HG02943 (cell line): Measurements from ENCODE around the gene FYCO1.

Experiments used
- ATAC-seq: cut with Tn5 transposase; IDR thresholded peaks from one replicate; pipeline ENCODE4 v1.9.1; 2021; ENCODE audit warnings: mild to moderate bottlenecking, low read depth, moderate library complexity; ENCODE audit not compliant: unreplicated experiment

Gene FYCO1

GRCh38 chr3:45985532-45986302, 9.9 kb downstream of the FYCO1 start:
- ATAC-seq: no peak

GRCh38 chr3:45984331-45985312, 11.0 kb downstream of the FYCO1 start:
- ATAC-seq: no peak

GRCh38 chr3:45983770-45984169, 11.9 kb downstream of the FYCO1 start:
- ATAC-seq: no peak

DNA sequence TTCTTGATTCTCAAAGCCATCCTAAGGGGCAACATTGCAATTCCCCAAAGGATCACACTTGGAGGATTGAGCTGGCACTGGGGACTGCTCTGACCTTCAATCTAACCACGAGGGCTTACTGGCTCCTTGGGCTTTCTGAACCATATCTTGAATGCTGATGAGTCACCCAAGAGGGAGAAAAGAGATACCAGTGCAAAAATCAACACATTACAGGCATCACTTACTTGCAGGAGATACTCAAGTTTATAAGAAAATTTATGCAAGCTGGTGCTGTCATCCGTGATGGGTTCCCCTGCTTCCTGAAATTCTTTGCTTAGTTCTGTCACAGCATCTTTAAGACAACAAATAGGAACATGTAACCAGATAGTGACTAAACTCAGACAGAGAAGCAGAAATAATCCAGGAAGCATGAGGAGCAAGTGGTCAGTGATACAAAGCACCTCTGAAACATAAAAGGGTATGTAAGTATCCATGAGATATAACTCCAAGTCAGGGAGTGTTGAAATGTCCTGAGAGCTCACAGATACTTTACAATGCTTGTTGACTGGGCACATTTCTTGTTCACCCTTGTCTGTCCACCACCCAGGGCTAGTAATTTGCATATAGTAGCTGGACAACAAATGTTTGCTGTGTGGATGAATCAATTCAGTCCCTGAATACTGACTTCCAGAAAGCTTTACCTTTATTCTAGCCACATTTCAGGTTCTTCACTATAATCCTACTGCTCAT, 14.1 kb downstream of the FYCO1 start:
- ATAC-seq: no peak

GRCh38 chr3:45980819-45981218, 14.8 kb downstream of the FYCO1 start:
- ATAC-seq: no peak

- no peak for ATAC-seq
These were observed 15.3 kb downstream of the FYCO1 start for GRCh38 chr3:45980229-45980813.

DNA sequence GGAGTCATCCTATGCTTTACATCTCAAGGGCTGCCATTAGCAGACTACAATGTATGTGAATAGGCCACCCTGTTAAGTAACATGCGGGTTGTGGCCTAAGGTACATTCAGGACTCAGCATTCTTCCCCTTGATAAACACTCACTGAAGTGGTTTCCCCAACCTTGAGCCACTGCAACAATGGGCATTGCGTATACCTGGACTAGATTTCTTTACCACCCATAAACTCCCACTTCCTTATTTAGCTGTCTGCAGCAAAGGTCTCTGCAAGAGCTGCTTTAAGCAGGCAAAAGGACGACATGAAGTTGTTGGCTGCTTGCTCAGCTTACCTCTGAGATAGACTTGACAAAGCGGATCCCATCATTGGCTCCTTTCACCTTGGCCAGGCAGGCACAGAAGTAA, 16.2 kb downstream of the FYCO1 start:
- ATAC-seq: no peak

GRCh38 chr3:45978006-45978761, 17.4 kb downstream of the FYCO1 start:
- no peak for ATAC-seq

DNA sequence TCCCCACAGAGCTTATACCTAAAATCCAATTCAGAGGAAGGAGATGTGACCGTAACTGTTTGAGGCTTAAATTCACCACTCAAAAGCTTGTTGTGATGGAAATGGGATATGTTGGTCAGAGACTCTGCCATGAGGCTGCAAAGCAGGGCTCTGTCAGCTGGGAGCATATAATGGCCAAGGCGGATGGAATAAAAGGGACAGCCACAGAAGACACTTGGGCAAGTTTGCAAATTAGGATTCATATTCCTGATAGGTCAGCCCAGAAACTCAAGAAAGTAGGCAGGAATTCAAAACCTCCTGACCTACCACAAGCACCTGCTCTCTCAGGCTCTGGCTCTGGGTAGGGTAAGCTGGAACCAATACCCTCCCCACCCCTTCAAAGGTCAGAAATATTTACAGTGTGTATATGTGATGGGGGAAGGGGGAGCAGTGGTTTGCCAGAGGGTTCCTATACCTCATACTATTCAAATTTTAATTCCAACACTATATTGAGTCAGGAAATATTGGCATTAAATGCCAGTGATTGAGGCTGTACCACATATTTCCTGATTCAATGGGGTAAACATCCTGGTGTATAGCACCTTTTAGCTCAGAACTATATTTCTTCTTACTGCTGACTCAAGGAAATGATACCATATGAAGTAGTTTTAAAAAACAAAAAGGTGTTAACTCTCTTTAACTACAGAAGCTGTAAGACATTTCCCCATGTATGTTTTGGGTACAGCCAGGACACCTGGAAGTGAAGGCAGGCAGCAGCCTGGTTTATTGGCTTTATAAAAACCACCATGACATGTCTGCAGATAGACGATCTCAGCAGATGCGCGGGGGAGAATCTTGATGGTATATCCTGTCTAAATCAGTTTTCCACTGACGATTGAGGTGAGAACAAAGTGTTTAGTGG, 19.2 kb downstream of the FYCO1 start:
- ATAC-seq: no peak

- no peak for ATAC-seq
These were observed 19.9 kb downstream of the FYCO1 start for GRCh38 chr3:45975686-45976085.

DNA sequence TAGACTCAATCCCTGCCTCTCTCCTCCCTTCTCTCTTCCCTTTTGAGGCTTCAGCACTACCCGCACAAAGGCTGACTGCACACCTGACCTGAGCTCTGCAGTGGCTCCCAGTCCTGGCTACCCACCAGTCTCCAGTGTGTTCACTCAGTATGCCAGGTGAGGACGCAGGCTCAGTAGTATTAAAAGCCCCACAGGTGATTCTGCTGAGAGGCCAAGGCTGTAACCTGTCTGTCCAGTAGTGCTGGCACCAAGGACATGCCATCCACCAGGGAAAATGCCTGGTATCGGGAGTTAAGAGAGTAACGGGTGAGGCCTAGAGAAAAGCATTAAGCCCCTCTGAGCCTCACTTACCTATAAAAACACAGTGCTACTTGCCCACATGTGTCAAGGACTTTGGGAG, 20.9 kb downstream of the FYCO1 start:
- no peak for ATAC-seq

DNA sequence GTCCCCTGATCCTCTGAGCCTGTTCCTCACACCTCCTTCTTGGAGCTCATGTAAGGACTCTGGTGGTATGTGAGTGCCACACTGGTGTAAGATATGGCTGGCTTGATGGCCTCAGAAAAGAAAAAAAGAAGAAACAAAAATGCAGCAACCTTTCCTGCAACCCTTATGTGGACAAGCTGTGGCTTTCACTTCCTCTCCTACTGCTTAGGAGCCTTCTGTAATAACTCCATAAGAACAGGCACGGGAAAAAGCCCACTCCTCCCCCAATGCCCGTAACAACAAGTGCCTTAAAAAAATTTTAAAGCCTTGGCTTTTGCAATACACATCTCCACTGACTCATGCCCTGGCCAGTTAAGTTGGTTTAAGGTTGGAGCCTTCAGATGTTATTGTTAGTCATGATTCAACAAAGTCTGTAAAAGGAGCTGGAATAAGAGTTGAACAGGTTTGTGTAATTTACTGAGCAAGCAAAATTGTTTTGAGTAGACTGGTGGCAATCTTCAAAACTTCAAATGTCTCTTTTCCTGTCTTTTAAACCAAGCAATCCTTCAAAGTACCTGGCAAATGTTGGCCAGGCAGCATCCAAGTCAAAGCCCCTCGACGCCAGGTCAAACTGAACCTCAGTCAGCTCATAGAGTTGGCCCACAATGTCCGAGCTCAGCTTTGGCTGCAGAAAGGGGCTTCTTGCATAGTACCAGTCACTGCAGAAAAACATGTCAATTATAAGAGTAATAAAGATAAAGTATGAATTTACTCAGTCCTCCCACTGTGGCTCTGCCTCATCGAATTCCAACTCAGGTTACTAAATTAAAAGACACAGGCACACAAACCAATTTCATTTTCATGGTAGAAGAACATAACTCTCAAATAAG, 22.9 kb downstream of the FYCO1 start:
- ATAC-seq: no peak

GRCh38 chr3:45969953-45970352, 25.7 kb downstream of the FYCO1 start:
- ATAC-seq: no peak

- no peak for ATAC-seq
These were observed 26.5 kb downstream of the FYCO1 start for GRCh38 chr3:45969116-45969515.

DNA sequence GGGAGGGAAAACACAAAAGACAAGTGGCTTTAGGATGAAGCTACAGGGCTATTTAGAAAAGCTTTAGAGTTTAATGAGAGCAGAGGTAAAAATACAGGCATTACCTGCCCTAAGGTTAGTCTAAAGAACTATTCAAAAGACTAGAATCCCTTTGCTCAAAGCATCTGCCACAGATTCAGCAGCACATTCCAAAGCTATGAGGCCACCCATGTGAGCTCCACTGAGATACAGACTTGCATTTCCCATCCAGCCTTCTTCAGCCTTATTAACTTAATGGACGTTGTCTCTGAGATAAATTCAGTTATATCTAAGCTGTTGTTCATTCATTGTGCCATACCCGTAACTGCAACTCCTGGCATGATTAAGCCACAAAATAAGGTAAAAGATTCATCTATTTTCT, 26.9 kb downstream of the FYCO1 start:
- ATAC-seq: no peak

GRCh38 chr3:45968149-45968548, 27.5 kb downstream of the FYCO1 start:
- no peak for ATAC-seq

- no peak for ATAC-seq
These were observed 27.9 kb downstream of the FYCO1 start for GRCh38 chr3:45967724-45968123.
